ENCODE results near the gene HYAL2. TPM values are rescaled to one million over a fixed set of nuclear protein-coding genes. Genes with fewer than 3 reads are reported as not detected.
"Not testable (repeated sequence)": the region's sequence is repeated elsewhere in the genome, so short reads cannot be mapped to it uniquely, and the experiment has no call there.

The HYAL2 gene
- polyA plus RNA-seq, 4 donors = 11.0 to 124 (median 23.6) TPM

GRCh38 chr3:50318615-50319014 lies 3.9 kb downstream of the HYAL2 start:
- H3K4me1 ChIP-seq (ENCODE audit: control insufficient read depth in 3 of 3, insufficient read depth in 2 of 3, low read depth in 1 of 3, low read length in 2 of 3) = peaks cover 3 to 62% (median 5%) of the 10 kb centered on the region in 3 donors
- DNase-seq = no peak
- H3K4me3 ChIP-seq (ENCODE audit: low read depth in 1 of 3, low read length in 3 of 3) = no peak overlapping the region
- H3K27me3 ChIP-seq (ENCODE audit: control insufficient read depth in 3 of 3, insufficient read depth in 3 of 3, low read length in 3 of 3) = no peaks in the 10 kb centered on the region
- WGBS, 3 donors = 78 to 83% (median 81%) methylated on average over 10 of the region's 10 CpGs
- H3K9me3 ChIP-seq (ENCODE audit: control insufficient read depth in 2 of 2, insufficient read depth in 1 of 2, low read depth in 1 of 2, low read length in 1 of 2) = no peaks in the 10 kb centered on the region
- no peak for FAIRE-seq
- H3K36me3 ChIP-seq (ENCODE audit: control insufficient read depth in 3 of 3, insufficient read depth in 2 of 3, low read depth in 1 of 3, low read length in 3 of 3) = peaks cover 0 to 60% (median 0%) of the 10 kb centered on the region in 3 donors
- no peak overlapping the region for H3K27ac ChIP-seq (ENCODE audit: low read depth in 1 of 3, low read length in 2 of 3)

- FAIRE-seq = no peak
- DNase-seq = no peak
- H3K27me3 ChIP-seq (ENCODE audit: control insufficient read depth in 3 of 3, insufficient read depth in 3 of 3, low read length in 3 of 3) = no peaks in the 10 kb centered on the region
- H3K4me1 ChIP-seq (ENCODE audit: control insufficient read depth in 3 of 3, insufficient read depth in 2 of 3, low read depth in 1 of 3, low read length in 2 of 3) = peaks cover 3 to 58% (median 5%) of the 10 kb centered on the region in 3 donors
- H3K9me3 ChIP-seq (ENCODE audit: control insufficient read depth in 2 of 2, insufficient read depth in 1 of 2, low read depth in 1 of 2, low read length in 1 of 2) = no peaks in the 10 kb centered on the region
- 78 to 84% (median 82%) methylated on average over 11 of the region's 11 CpGs for WGBS, 3 donors
- no peak overlapping the region for H3K27ac ChIP-seq (ENCODE audit: low read depth in 1 of 3, low read length in 2 of 3)
- no peak overlapping the region for H3K4me3 ChIP-seq (ENCODE audit: low read depth in 1 of 3, low read length in 3 of 3)
- peaks cover 0 to 60% (median 0%) of the 10 kb centered on the region in 3 donors for H3K36me3 ChIP-seq (ENCODE audit: control insufficient read depth in 3 of 3, insufficient read depth in 2 of 3, low read depth in 1 of 3, low read length in 3 of 3)
Measured at GRCh38 chr3:50318163-50318562, 4.4 kb downstream of the HYAL2 start.

DNA sequence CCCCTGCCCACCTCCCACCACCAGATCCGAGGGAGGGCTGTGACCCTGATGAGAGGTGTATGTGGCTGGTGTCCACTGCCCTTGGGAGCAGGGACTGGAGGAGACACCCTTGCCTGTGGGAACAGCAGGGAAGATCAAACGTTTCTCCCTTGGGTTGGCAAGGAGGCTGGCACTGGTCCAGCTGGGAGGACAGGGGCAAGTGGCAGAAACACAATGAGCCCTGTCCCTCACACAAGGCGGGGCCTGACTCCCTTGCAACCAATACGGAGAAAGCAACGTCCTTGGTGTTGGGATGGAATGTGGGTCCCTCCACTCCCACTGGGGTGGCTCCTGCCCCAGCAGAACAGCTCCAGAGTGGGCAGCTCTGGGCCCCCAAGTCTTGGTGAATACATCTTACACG lies 5.2 kb downstream of the HYAL2 start:
- H3K36me3 ChIP-seq (ENCODE audit: control insufficient read depth in 3 of 3, insufficient read depth in 2 of 3, low read depth in 1 of 3, low read length in 3 of 3) = peaks cover 0 to 60% (median 0%) of the 10 kb centered on the region in 3 donors
- H3K27me3 ChIP-seq (ENCODE audit: control insufficient read depth in 3 of 3, insufficient read depth in 3 of 3, low read length in 3 of 3) = no peaks in the 10 kb centered on the region
- no peak overlapping the region for H3K4me3 ChIP-seq (ENCODE audit: low read depth in 1 of 3, low read length in 3 of 3)
- H3K27ac ChIP-seq (ENCODE audit: low read depth in 1 of 3, low read length in 2 of 3) = peak overlapping the region; percentile 84 to 90 (median 85)
- WGBS, 3 donors = 21 to 50% (median 44%) methylated on average over 6 of the region's 6 CpGs
- no peaks in the 10 kb centered on the region for H3K9me3 ChIP-seq (ENCODE audit: control insufficient read depth in 2 of 2, insufficient read depth in 1 of 2, low read depth in 1 of 2, low read length in 1 of 2)
- FAIRE-seq = no peak
- peak; percentile 24 to 64 for DNase-seq
- H3K4me1 ChIP-seq (ENCODE audit: control insufficient read depth in 3 of 3, insufficient read depth in 2 of 3, low read depth in 1 of 3, low read length in 2 of 3) = peaks cover 3 to 49% (median 5%) of the 10 kb centered on the region in 3 donors

- Histone ChIP-seq H3K4me3 (ENCODE audit: low read depth in 1 of 3, low read length in 3 of 3) (no peak overlapping the region), H3K4me1 (ENCODE audit: control insufficient read depth in 3 of 3, insufficient read depth in 2 of 3, low read depth in 1 of 3, low read length in 2 of 3) (peaks cover 3 to 44% (median 5%) of the 10 kb centered on the region in 3 donors), H3K9me3 (ENCODE audit: control insufficient read depth in 2 of 2, insufficient read depth in 1 of 2, low read depth in 1 of 2, low read length in 1 of 2) (no peaks in the 10 kb centered on the region), H3K27me3 (ENCODE audit: control insufficient read depth in 3 of 3, insufficient read depth in 3 of 3, low read length in 3 of 3) (no peaks in the 10 kb centered on the region), H3K27ac (ENCODE audit: low read depth in 1 of 3, low read length in 2 of 3) (peak overlapping the region; percentile 84 to 90 (median 85)), H3K36me3 (ENCODE audit: control insufficient read depth in 3 of 3, insufficient read depth in 2 of 3, low read depth in 1 of 3, low read length in 3 of 3) (peaks cover 0 to 60% (median 0%) of the 10 kb centered on the region in 3 donors)
- 8 to 45% (median 22%) methylated on average over 9 of the region's 9 CpGs for WGBS, 3 donors
- FAIRE-seq (no peak), DNase-seq (peak; percentile 91 to 92)
Measured at GRCh38 chr3:50316657-50317242, 5.8 kb downstream of the HYAL2 start.

DNA sequence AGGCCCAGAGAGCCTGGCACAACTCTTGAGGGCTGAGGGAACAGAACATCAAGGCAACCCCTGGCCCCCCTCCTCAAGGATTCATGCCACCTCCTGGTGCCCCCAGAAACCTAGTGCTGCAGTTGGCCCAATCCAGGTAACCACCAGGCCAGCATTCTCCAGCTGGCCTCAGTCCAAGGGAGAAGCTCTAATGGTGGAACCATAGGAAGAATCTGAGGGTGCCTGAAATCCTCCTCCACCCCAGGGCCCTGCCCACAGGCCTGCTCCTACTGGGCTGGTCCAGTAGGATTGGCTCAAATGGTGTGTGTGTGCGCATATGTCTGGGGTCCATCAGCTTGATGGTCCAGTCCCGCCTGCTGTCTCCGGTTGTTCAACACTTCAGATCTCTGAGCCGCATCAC lies 7.7 kb downstream of the HYAL2 start:
- peaks cover 0 to 53% (median 0%) of the 10 kb centered on the region in 3 donors for H3K36me3 ChIP-seq (ENCODE audit: control insufficient read depth in 3 of 3, insufficient read depth in 2 of 3, low read depth in 1 of 3, low read length in 3 of 3)
- no peaks in the 10 kb centered on the region for H3K9me3 ChIP-seq (ENCODE audit: control insufficient read depth in 2 of 2, insufficient read depth in 1 of 2, low read depth in 1 of 2, low read length in 1 of 2)
- peaks cover 0 to 37% (median 4%) of the 10 kb centered on the region in 3 donors for H3K4me1 ChIP-seq (ENCODE audit: control insufficient read depth in 3 of 3, insufficient read depth in 2 of 3, low read depth in 1 of 3, low read length in 2 of 3)
- DNase-seq (no peak), FAIRE-seq (no peak)
- H3K27me3 ChIP-seq (ENCODE audit: control insufficient read depth in 3 of 3, insufficient read depth in 3 of 3, low read length in 3 of 3) = no peaks in the 10 kb centered on the region
- 95 to 100% (median 97%) methylated on average over 4 of the region's 4 CpGs for WGBS, 3 donors
- H3K27ac ChIP-seq (ENCODE audit: low read depth in 1 of 3, low read length in 2 of 3) = no peak overlapping the region
- H3K4me3 ChIP-seq (ENCODE audit: low read depth in 1 of 3, low read length in 3 of 3) = no peak overlapping the region

DNA sequence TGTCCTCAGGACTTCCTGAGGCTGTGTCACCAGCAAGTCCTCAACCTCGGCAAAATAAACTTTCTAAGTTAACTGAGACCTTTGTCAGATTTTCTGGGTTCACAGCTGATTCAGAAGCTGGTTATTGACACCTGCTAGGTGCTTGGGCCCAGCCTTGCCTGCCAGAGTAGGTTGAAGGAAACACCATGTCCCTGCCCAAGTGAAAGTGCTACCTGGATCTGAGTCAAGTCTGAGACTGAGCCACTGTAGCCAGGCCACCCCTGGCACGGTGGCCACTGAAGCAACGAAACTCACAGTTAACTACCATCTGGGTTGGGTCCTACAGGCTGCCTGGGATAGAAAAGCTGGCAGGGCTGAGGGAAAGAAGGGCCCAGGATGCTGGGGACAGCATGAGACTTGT lies 8.2 kb downstream of the HYAL2 start:
- Histone ChIP-seq H3K27ac (ENCODE audit: low read depth in 1 of 3, low read length in 2 of 3) (no peak overlapping the region), H3K27me3 (ENCODE audit: control insufficient read depth in 3 of 3, insufficient read depth in 3 of 3, low read length in 3 of 3) (no peaks in the 10 kb centered on the region), H3K4me3 (ENCODE audit: low read depth in 1 of 3, low read length in 3 of 3) (no peak overlapping the region), H3K36me3 (ENCODE audit: control insufficient read depth in 3 of 3, insufficient read depth in 2 of 3, low read depth in 1 of 3, low read length in 3 of 3) (peaks cover 0 to 48% (median 0%) of the 10 kb centered on the region in 3 donors), H3K4me1 (ENCODE audit: control insufficient read depth in 3 of 3, insufficient read depth in 2 of 3, low read depth in 1 of 3, low read length in 2 of 3) (peaks cover 0 to 32% (median 4%) of the 10 kb centered on the region in 3 donors), H3K9me3 (ENCODE audit: control insufficient read depth in 2 of 2, insufficient read depth in 1 of 2, low read depth in 1 of 2, low read length in 1 of 2) (peaks cover 0 to 5% of the 10 kb centered on the region in 2 donors)
- 77 to 81% (median 80%) methylated on average over 3 of the region's 3 CpGs for WGBS, 3 donors
- DNase-seq (no peak), FAIRE-seq (no peak)

DNA sequence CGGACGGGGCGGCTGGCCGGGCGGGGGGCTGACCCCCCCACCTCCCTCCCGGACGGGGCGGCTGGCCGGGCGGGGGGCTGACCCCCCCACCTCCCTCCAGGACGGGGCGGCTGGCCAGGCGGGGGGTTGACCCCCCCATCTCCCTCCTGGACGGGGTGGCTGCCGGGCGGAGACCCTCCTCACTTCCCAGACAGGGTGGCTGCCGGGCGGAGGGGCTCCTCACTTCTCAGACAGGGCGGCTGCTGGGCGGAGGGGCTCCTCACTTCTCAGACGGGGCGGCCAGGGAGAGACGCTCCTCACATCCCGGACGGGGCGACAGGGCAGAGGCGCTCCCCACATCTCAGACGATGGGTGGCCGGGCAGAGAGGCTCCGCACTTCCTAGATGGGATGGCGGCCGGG lies 10.5 kb downstream of the HYAL2 start:
- not testable (repeated sequence) for H3K27ac ChIP-seq (ENCODE audit: low read depth in 1 of 3, low read length in 2 of 3); FAIRE-seq
- 91 to 98% (median 93%) methylated on average over 9 to 32 of the region's 32 CpGs for WGBS, 3 donors

DNA sequence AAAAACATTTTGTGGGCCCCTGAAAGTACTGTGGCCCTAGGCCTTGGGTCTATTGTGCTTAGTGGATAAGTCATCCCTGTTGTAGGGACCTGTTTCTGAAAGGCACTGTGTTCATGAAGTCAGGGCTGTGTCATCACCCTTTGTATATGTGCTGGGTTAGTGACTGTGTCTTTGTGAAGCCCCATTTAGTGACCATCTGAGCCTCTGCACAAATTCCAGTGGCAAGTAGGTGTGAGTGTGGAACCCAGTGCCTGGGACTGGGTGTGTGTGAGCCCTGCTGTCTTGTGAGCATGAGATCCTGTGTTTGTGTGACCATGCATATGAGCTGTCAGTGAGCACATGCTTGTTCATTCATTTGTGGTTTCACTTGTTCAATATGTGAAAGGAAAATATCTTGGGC lies 17.9 kb downstream of the HYAL2 start:
- no peak for DNase-seq
- Histone ChIP-seq H3K36me3 (ENCODE audit: control insufficient read depth in 3 of 3, insufficient read depth in 2 of 3, low read depth in 1 of 3, low read length in 3 of 3) (peaks cover 0 to 2% (median 0%) of the 10 kb centered on the region in 3 donors), H3K4me1 (ENCODE audit: control insufficient read depth in 3 of 3, insufficient read depth in 2 of 3, low read depth in 1 of 3, low read length in 2 of 3) (peaks cover 4 to 34% (median 7%) of the 10 kb centered on the region in 3 donors), H3K9me3 (ENCODE audit: control insufficient read depth in 2 of 2, insufficient read depth in 1 of 2, low read depth in 1 of 2, low read length in 1 of 2) (peaks cover 0 to 20% of the 10 kb centered on the region in 2 donors), H3K27me3 (ENCODE audit: control insufficient read depth in 3 of 3, insufficient read depth in 3 of 3, low read length in 3 of 3) (no peaks in the 10 kb centered on the region), H3K4me3 (ENCODE audit: low read depth in 1 of 3, low read length in 3 of 3) (no peak overlapping the region), H3K27ac (ENCODE audit: low read depth in 1 of 3, low read length in 2 of 3) (no peak overlapping the region)
- no peak for FAIRE-seq

More for the DNA sequence above, 10.5 kb downstream of the HYAL2 start:
- not testable (repeated sequence) for H3K27me3 ChIP-seq (ENCODE audit: control insufficient read depth in 3 of 3, insufficient read depth in 3 of 3, low read length in 3 of 3); H3K4me1 ChIP-seq (ENCODE audit: control insufficient read depth in 3 of 3, insufficient read depth in 2 of 3, low read depth in 1 of 3, low read length in 2 of 3); H3K4me3 ChIP-seq (ENCODE audit: low read depth in 1 of 3, low read length in 3 of 3); DNase-seq
- Histone ChIP-seq H3K36me3 (ENCODE audit: control insufficient read depth in 3 of 3, insufficient read depth in 2 of 3, low read depth in 1 of 3, low read length in 3 of 3) (peaks cover 0 to 25% (median 0%) of the 10 kb centered on the region in 3 donors), H3K9me3 (ENCODE audit: control insufficient read depth in 2 of 2, insufficient read depth in 1 of 2, low read depth in 1 of 2, low read length in 1 of 2) (peaks cover 0 to 22% of the 10 kb centered on the region in 2 donors)
